CD4-positive, alpha-beta T cell treated with Interleukin-6 at 100 ng/mL for 8 hours (primary cell): ENCODE measurements around the gene MRTFA.
"Not testable (repeated sequence)": the region's sequence is repeated elsewhere in the genome, so short reads cannot be mapped to it uniquely, and the experiment has no call there.

Source experiments
- DNase-seq: peaks from one replicate; pipeline ENCODE4 v3.0.0-alpha.2; 2020; ENCODE audit warnings: mixed read lengths, low spot score

MRTFA gene

DNA sequence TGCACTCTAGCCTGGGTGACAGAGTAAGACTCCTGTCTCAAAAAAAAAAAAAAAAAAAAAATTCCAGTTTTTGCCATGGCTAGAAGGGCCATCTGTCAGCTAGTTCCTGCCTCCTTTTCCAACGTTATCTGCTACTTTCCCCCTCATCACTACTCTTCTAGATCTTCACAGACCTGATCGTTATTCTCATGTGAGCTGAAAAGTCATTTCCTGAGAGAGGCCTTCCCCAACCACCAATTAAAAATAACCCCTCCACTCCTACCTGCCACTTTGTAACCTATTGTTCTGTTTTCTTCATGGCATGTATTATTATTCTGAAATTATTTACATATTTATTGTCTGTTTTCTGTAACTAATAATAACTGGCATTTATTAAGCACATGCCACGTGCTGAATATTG, 241.9 kb downstream of the MRTFA start:
- no peak for DNase-seq

DNA sequence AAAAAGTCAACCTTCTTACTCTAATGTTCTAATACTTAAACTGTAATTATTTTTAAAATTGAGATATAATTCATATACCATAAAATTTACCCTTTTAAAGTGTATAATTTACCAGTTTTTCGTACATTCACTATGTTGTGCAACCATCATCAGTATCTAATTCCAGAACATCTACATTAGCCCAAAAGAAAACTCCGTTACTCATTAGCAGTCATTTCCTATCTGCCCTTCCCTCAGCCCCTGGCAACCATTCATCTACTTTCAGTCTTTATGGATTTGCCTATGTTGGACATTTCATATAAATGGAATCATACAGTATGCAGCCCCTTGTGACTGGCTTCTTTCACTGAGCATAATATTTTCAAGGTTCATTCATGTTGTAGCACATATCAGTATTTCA, 243.9 kb downstream of the MRTFA start:
- DNase-seq: no peak

DNA sequence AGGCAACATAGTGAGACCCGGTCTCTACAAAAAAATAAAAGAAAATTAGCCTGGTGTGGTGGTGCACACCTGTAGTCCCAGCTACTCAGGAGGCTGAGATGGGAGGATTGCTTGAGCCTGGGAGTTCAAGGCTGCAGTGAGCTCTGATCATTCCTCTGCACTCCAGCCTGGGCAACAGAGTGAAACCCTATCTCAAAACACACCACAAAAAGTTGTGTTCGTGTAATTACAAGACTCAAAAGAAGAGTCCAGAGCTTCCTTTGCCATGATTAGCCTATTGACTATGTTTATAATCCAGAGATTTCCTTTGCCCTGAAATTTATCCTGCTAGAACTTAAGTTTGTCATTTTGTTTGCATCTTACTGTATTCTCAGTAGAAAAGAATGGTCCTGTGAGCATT, 245.1 kb downstream of the MRTFA start:
- no peak for DNase-seq

DNA sequence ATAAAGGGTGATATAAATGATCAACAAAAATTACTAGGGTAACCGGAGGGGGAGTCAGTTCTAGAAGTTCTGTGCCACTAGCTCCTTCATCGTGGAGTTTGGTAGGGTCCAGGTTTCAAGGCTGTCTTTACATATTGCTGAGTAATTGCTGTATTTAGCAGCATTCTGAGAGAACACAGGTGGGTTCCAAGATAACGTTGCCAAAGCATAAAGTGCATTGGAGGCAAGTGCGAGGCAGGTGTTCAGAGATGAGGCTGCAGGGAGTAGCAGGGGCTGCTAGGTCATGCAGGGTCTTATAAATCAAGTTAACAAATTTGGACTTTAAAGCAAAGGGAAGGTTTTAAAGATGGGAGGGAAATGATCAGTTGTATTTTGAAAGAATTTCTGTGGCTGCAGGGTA, 248.3 kb downstream of the MRTFA start:
- DNase-seq: no peak

DNA sequence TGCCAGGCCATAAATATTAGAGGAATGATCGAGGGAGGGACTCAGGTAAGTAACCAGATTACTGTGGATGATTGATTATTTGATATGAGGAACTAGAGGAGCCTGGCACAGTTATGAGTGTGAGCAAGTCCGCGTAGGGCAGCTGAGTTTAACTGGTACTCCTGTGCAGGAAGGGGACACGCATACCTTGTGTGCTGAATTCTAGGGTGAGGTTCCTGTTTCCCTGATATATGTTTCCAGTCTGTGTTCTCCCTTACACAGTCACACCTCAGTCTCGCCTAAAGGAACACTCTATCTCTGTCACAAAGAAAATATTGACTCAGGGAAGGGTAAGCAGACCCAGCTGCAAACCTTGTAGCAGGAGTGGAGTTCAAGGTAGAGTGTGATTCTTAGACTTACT, 248.8 kb downstream of the MRTFA start:
- no peak for DNase-seq

DNA sequence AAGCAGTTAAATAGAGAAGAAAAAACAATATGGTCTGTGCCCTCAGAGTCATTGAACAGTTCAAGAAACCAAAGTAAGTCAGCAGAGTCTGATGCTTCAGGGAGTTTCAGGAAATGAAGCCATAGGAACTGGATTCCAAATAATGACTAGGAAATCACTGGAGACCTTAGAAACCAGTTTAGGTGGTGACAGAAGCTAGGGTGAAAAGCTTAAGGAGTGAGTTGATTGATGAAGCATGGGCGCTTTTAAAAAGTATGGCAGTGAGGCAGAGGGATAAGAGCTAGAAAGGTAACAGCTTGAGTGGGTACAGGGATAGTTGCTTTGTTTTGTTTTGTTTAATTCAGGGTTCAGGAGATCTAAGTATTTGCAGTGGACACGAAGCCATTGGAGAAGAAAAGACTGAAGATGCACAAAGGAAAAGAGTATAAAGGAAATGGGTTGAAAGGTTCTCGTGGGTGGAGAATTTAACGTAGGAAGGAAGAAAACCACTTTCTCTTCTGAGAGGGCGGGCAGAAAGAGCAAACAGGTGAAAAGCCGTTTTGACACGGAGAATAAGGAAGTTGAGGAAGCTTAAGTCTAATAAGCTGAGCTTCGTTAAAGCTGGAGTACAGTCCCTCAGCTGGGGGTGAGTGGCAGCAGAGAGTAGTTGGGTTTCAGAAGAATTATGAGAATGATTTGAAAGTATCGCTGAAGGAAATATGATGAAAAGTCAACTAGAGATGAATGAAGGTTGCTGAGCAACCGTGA, 251.3 kb downstream of the MRTFA start:
- DNase-seq: peak; percentile 57

DNA sequence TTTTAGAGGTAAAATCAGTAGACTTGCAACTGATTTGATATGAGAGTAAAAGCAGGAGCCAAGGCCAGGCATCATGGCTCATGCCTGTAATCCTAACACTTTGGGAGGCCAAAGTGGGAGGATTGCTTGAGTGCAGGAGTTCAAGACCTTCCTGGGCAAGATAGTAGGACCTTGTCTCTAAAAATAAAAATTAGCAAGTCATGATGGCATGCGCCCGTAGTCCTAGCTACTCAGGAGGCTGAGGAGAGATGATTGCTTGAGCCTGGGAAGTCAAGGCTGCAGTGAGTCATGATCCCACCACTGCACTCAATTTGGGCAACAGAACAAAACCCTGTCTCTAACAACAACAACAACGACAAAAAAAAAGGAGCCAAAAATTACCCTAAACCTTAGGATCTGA, 252.6 kb downstream of the MRTFA start:
- DNase-seq: no peak

DNA sequence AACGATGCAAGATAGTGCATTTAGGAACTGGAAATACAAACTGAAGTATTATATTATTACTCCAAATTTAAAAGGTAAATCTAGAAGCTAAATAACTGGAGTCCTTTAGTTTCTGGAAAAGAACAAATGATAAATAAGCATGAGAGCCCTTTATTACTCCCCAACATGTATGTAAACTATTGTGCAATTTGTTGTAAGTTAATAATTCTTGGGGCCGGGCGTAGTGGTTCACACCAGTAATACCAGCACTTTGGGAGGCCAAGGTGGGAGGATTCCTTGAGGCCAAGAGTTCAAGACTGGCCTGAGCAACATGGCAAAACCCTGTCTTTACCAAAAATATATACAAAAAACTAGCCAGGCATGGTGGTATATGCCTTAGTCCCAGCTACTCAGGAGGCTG, 255.1 kb downstream of the MRTFA start:
- no peak for DNase-seq

DNA sequence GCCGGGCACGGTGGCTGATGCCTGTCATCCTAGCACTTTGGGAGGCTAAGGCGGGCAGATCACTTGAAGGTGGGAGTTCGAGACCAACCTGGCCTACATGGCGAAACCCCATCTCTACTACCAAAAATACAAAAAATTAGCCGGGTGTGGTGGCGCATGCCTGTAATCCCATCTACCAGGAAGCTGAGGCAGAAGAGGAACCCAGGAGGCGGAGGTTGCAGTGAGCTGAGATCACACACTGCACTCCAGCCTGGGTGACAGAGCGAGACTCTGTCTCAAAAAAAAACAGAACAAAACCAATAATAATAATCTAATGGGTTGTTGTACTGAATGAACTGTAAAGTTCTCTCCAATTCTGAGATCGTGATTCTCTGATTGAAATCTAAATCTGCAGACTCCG, 258.1 kb downstream of the MRTFA start:
- not testable (repeated sequence) for DNase-seq

DNA sequence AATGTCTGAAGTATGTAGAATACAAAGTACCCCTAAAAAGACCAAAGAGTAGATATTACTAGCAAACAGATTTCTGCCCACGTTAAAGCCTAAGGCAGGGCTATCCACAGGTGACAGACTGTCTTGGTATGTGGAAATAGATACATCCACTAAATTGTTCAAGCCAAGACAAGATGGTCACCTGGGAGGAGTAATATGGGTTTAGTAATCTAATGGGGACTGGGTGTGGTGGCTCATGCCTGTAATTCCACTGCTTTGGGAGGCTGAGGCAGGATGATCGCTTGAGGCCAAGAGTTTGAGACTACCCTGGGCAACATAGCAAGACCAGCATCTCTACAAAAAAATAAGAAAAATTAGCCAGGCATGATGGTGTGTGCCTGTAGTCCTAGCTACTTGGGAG, 258.6 kb downstream of the MRTFA start:
- DNase-seq: no peak

DNA sequence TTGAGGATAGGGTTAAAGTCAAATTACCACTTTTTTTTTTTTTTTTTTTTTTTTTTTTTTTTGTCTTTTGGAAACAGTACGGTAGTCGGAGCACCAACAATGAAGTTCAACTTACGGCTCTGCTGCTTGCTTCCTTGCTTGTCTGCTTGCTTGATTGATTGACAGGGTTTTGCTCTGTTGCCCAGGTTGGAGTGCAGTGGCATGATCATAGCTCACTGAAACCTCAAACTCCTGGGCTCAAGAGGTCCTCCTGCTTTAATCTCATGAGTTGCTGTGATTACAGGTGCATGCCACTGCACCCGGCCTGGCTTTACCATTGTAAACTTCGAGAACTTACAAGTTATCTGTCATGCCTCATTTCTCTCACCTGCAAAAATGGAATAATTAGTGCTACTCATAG, 260.4 kb downstream of the MRTFA start:
- DNase-seq: no peak

DNA sequence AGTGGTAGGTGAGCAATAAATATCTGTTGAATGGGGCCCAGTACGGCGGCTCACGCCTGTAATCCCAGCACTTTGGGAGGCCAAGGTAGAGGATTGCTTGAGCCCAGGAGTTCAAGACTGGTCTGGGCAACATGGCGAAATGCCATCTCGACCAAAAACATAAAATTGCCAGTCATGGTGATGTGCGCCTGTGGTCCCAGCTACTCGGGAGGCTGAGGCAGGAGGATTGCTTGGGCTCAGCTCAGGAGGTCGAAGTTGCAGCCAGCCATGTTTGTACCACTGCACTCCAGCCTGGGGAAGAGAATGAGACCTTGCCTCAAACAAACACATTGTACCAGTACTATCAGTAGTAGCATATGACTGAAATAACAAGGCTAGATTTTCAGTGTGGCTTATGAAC, 262.0 kb downstream of the MRTFA start:
- no peak for DNase-seq

DNA sequence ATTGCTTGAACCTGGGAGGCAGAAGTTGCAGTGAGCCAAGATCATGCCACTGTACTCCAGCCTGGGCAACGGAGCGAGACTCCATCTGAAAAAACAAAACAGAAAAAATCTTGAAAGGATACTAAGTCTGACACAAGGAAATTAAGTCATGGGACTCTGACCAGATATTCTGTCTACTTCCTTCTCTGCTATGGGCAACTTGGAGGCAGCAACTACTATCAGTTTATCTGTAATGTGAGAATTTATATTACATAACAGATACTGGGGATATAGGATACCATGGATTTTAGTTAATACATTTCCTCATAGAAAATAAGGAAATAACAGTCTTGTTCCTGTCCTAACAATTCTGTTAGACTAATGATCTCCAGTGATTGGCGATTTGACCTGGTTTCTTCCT, 267.7 kb downstream of the MRTFA start:
- no peak for DNase-seq

DNA sequence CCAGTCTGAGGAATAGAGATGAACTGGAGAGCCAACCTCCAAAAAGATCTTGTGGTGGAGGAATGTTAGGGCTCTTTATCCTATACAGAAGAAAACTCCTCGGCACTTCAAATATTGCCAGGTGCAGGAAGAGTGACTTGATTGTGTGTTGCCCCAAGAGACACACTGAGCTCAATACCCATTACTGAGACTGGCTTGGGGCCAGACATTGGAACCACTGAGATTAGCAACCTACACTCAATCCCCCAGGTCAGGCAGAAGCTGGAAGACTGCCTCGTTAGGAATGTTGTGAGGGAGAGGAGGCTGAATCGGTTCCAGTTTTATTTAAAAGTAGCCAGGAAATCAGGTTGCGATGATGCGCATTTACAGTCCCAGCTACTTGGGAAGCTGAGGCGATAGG, 268.5 kb downstream of the MRTFA start:
- no peak for DNase-seq

DNA sequence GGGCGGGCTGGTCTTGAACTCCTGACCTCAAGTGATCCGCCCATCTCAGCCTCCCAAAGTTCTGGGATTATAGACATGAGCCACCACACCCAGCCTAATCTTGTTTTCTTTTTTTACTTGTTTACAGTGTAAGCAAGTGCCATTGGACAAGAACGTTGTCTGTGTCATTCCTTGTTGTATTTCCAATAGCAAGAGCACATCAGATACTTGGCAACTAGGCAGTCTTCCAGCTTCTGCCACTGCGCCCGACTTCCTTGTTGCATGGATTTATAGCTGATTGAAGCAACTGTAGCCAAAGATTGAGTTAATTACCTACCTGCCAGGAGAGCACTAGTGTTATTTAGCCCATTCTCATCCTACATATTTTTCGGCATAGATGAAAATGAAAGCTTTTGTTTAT, 269.2 kb downstream of the MRTFA start:
- no peak for DNase-seq

DNA sequence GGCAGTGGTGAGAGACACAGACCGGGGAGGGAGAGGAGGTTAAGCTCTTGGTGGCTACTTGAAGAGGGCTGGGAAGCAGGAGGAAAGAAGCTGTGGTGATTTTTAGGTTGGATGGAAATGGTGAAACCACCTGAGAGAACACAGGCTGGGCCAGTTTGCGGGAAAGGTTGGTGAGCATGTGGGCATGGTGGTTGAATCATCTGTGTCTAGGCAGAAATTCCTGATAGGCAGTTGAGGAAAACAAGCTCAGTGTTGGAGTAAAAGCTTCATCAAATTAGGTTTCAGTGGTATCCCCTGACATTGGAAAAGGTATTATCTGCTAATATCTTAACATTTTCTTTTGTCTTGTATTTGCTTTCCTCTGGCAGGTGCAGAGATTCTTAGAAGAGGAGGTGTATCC, 270.5 kb downstream of the MRTFA start:
- DNase-seq: no peak

DNA sequence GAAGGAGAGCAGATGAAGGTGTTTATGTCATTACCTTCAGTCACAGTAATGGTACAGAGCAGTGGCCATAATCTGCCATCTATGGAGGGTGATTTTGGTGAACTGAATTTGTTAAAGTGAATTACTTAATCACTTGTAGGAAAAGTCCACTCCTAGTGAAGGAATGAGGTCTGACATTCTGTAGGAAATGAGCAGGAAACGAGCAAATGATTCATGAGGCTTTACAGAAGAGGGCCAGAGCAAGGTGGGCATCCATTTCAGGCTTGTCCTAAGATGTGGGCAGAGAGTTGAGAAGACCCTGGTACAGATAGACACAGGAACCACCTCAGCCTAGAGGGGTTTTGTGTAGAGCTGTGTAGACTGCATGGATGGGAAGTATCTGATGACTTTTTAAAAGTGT, 272.1 kb downstream of the MRTFA start:
- no peak for DNase-seq

DNA sequence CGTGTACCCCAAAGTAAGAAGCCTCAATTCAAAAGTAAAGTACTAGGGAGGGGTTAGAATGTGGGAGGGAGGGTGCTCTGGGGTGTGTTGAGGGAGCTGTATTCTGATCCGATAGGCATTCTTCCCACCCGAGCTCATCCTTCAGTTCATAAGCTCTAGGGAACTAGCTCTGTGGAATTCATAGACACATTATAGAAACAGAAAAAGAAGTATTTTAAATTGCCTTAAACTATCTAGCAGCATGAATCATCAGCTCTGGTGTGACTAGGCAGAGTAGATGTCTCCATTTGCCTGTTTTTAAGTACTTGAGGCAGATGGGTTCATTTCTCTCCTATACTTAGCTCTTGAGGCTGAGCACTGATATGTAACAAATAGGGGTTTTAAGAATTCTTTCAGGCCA, 273.5 kb downstream of the MRTFA start:
- DNase-seq: no peak

DNA sequence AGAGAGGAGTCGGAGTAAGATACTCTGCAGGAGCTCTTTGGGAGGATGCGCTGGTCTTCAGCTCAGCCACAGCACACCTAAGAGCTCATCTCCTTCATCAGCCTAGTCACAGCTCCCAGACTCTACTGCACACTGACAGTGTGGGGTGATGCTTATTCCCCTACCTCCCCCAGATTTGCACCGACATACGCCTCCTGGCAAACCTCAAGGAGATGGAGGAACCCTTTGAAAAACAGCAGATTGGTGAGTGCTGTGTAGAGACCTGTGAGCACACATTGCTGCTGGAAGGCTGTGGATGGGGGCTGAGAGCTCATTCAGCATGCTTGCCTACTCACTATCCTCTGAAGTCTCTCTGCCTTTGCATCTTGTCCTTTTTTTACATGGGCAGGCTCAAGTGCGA, 275.4 kb downstream of the MRTFA start:
- no peak for DNase-seq
